Measurements from ENCODE around the gene ZC3H12C.

The ZC3H12C gene

DNA sequence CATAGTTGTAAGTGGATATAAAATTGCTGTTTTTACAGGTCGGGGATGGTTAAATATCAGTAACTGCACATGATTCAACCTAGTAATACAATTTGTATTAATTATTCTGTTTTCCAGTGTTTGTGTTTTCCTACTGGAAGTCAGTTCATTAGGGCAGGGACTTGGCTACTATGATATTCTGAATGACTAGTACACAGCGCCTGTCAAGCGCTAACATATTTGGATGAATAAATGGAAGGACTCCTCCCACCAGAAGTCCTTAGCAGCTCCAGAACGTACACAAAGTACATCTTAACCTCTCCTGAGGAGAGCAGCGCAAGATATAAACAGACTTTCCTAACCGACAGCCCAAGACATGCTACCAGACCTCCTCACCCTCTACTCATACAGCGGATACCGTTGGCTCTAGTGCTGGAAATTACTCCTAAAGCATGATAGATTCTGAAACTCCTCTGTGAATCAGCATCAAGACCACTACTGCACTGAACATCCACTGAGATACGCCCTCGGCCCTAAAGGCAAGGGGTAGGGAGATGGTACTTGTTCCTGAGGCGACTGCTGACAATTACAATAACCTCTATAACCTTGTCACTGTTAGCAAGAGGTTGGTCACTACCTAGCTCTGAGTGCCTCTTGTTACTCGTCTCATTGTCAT, 124.2 kb downstream of the ZC3H12C start:
- no peak for DNase-seq (ENCODE audit: low read depth in 2 of 2)

DNA sequence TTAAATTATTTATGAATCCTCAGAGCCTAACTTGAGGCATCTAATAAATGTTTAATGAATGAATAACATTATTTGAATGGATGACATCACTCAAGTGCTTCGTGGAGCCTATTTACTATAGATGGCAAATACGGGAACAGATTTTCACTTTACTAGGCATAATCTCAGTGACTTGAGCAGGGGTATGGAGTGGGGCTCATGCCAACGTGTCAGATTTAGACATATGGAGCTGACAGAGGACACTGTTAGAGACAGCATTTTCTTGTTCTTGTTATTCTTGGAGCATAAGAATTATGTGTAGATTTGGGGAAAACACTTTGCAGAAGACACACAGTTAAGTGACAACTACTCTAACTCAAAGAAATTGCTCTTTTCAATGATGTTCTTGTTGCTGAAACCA, 124.7 kb downstream of the ZC3H12C start:
- DNase-seq (ENCODE audit: low read depth in 2 of 2), result no peak

DNA sequence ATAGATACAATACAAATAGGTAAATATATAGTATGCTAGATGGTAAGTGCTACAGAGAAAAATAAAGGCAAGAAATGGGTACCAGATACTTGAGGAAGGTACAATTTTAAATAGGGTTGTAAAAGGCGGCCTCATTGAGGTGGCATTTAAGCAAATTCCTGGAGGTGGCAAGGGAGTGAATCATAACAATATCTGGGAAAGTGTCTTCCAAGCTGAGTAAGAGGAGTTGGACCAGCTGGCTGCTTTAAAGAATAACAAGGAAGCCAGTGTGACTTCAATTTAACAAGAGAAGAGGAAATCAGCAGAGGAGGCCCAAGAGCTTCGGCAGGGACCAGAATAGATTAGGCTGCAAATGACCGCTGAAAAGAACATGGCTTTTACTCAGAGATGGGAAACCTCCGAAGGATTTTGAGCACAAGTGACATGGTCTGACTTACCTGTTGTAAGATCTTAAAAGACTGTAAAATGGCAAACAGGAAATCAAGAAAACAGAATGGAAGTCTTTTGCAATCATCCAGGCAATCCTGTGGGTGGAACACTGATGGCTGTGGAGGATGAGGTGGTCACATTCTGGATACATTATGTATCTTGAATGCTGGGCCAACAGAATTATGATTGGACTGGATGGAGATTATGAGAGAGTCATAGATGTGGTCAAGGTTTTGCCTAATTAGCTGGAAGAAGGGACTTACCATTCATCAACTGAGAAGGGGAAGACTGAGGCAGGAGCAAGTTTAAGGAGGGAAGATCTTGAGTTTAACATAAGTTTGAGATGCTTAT, 126.0 kb downstream of the ZC3H12C start:
- no peak for DNase-seq (ENCODE audit: low read depth in 2 of 2)

Measured in fibroblast of skin of left quadriceps (primary cell).